ENCODE data around the gene NYAP2. TPM values are rescaled to one million over a fixed set of nuclear protein-coding genes. Genes with fewer than 3 reads are reported as not detected.
A peak's percentile ranks its signal among the peaks of the same experiment; 100 is the strongest.

Gene NYAP2
- total RNA-seq, 1 experiment from 2014 or later, result not detected

- H3K27me3 Mint-ChIP-seq (ENCODE audit: low read depth), result no peaks in the 10 kb centered on the region
- no peak for TF ChIP-seq ARID4B (CRISPR knock-in tag; IDR thresholded peaks at IDR 0.05; ENCODE audit: borderline replicate concordance)
- TF ChIP-seq USF2 (CRISPR knock-in tag; IDR thresholded peaks at IDR 0.05), result no peak
- no peak for TF ChIP-seq SMAD4 (CRISPR knock-in tag; IDR thresholded peaks at IDR 0.05)
- no peak for TF ChIP-seq ATF3 (CRISPR knock-in tag; conservative IDR thresholded peaks at IDR 0.05)
- no peak for TF ChIP-seq ZNF532 (CRISPR knock-in tag; IDR thresholded peaks at IDR 0.05; ENCODE audit: borderline replicate concordance)
- no peak for TF ChIP-seq SP1 (CRISPR knock-in tag; conservative IDR thresholded peaks at IDR 0.05)
- no peak for TF ChIP-seq GTF2I (CRISPR knock-in tag; conservative IDR thresholded peaks at IDR 0.05)
- no peak for DNase-seq (ENCODE audit: low spot score)
- no peaks in the 10 kb centered on the region for H3K36me3 Mint-ChIP-seq
- H3K9me3 Mint-ChIP-seq, result no peaks in the 10 kb centered on the region
- CTCF ChIA-PET, result no interaction called here
- ATAC-seq, result 0 out of 2 replicates have a peak, but pooled peaks have one; percentile 32
- peaks cover 32% of the 10 kb centered on the region for H3K4me1 Mint-ChIP-seq
- no peak overlapping the region for H3K27ac Mint-ChIP-seq
- no peak overlapping the region for H3K4me3 Mint-ChIP-seq
- POLR2A ChIA-PET, result no interaction called here
Observed at GRCh38 chr2:225495706-225496105, 96.2 kb downstream of the NYAP2 start.

- POLR2A ChIA-PET, result no interaction called here
- no peak overlapping the region for H3K4me3 Mint-ChIP-seq
- no peak for ATAC-seq
- no peaks in the 10 kb centered on the region for H3K9me3 Mint-ChIP-seq
- no peak overlapping the region for H3K27ac Mint-ChIP-seq
- no peaks in the 10 kb centered on the region for H3K27me3 Mint-ChIP-seq (ENCODE audit: low read depth)
- CTCF ChIA-PET, result no interaction called here
- DNase-seq (ENCODE audit: low spot score), result no peak
- H3K4me1 Mint-ChIP-seq, result peaks cover 32% of the 10 kb centered on the region
- H3K36me3 Mint-ChIP-seq, result no peaks in the 10 kb centered on the region
- TF ChIP-seq E2F1 (CRISPR knock-in tag; IDR thresholded peaks at IDR 0.05), result no peak
Observed at GRCh38 chr2:225496568-225496967, 97.1 kb downstream of the NYAP2 start.

GRCh38 chr2:225497166-225497565, 97.7 kb downstream of the NYAP2 start:
- POLR2A ChIA-PET, result no interaction called here
- DNase-seq (ENCODE audit: low spot score), result no peak
- CTCF ChIA-PET, result interaction anchor here (1.0 kb wide), 1 partner anchor 17 kb away, joined by 3 read pairs; no protein-coding TSS in a partner anchor
- no peaks in the 10 kb centered on the region for H3K9me3 Mint-ChIP-seq
- no peak overlapping the region for H3K4me3 Mint-ChIP-seq
- H3K4me1 Mint-ChIP-seq, result peaks cover 32% of the 10 kb centered on the region
- no peaks in the 10 kb centered on the region for H3K36me3 Mint-ChIP-seq
- no peaks in the 10 kb centered on the region for H3K27me3 Mint-ChIP-seq (ENCODE audit: low read depth)
- peak; percentile 79 for ATAC-seq
- no peak overlapping the region for H3K27ac Mint-ChIP-seq
- TF ChIP-seq FOXJ3 (CRISPR knock-in tag; IDR thresholded peaks at IDR 0.05; ENCODE audit: borderline replicate concordance) (no peak), ZNF396 (CRISPR knock-in tag; IDR thresholded peaks at IDR 0.05; ENCODE audit: borderline replicate concordance) (no peak), CREM (CRISPR knock-in tag; IDR thresholded peaks at IDR 0.05) (no peak), CDX4 (CRISPR knock-in tag; IDR thresholded peaks at IDR 0.05; ENCODE audit: borderline replicate concordance) (no peak), HMGA2 (CRISPR knock-in tag; IDR thresholded peaks at IDR 0.05) (no peak), PRDM15 (CRISPR knock-in tag; IDR thresholded peaks at IDR 0.05) (no peak), PRRX2 (CRISPR knock-in tag; IDR thresholded peaks at IDR 0.05) (no peak)

Data from WTC11 (cell line).